Mucosa of rectum (tissue), 2 donors: ENCODE results near the gene MED27.

ENCODE experiments used
- H3K27ac ChIP-seq, 2 donors: one replicate each; pipeline ENCODE4 v1.7.0; 2013; ENCODE audit warnings: inconsistent platforms in 2 of 2, low read depth in 2 of 2, low read length in 2 of 2
- H3K27me3 ChIP-seq, 2 donors: one replicate each; pipeline ENCODE4 v1.7.0; 2013; ENCODE audit warnings: low read length in 2 of 2; ENCODE audit not compliant: control insufficient read depth in 2 of 2, insufficient read depth in 2 of 2
- H3K36me3 ChIP-seq, 2 donors: one replicate each; pipeline ENCODE4 v1.7.0; 2013; ENCODE audit warnings: low read length in 2 of 2; ENCODE audit not compliant: control insufficient read depth in 2 of 2, insufficient read depth in 2 of 2
- H3K4me1 ChIP-seq, 2 donors: one replicate each; pipeline ENCODE4 v1.7.0; 2013; ENCODE audit warnings: low read length in 2 of 2, mild to moderate bottlenecking in 1 of 2; ENCODE audit not compliant: control insufficient read depth in 2 of 2, insufficient read depth in 2 of 2
- H3K4me3 ChIP-seq, 2 donors: one replicate each; pipeline ENCODE4 v1.7.0; 2013; ENCODE audit warnings: low read length in 2 of 2
- H3K9ac ChIP-seq, 2 donors: one replicate each; pipeline ENCODE4 v1.7.0; 2013; ENCODE audit warnings: low read length in 2 of 2, low read depth in 1 of 2, mild to moderate bottlenecking in 1 of 2
- H3K9me3 ChIP-seq, 2 donors: one replicate each; pipeline ENCODE4 v1.7.0; 2013; ENCODE audit warnings: low read length in 2 of 2; ENCODE audit not compliant: control insufficient read depth in 2 of 2
- donor health status: healthy.
- donor health status: Normal muscosa, but diverticular disease.

Gene MED27

DNA sequence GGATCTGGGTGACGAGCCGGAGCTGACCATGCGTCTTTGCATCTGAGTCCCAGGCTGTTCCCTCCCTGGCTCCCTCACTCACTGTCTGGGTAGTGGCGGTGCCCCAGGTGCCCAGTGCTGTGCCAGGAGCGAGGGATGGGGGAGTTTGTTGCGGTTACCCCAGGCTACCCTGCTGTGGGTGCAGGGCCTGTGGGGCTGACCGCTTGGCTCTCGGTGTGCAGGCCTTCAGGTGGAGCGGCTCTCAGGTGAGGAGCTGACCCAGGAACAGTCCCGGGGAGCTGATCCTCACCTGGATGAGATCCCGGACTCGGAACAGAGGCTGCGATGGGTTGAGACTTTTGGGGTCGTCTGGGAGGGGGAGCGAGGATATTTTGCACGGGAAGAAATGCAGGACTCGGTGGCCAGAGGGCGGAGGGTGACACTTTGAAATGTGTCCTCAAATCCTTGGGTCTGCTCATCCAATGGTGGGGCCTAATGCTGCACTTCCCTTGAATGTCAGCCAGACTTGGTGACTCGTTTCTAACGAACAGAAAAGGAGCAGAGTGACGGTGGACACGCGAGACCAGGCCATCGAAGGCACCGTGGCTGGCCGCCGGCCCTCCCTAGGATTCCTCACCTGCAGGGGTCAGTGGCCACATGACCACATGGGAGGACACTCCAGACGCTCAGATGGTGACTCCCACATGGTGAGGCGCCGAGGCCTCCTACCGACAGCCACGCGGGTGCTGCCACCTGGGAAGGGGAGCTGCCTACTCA lies 235.5 kb downstream of the MED27 start:
- no peaks in the 10 kb centered on the region for H3K36me3 ChIP-seq
- H3K9me3 ChIP-seq: no peaks in the 10 kb centered on the region
- no peaks in the 10 kb centered on the region for H3K27me3 ChIP-seq
- H3K4me1 ChIP-seq: peaks cover 0 to 5% of the 10 kb centered on the region in 2 donors
- H3K9ac ChIP-seq: no peak overlapping the region
- no peak overlapping the region for H3K4me3 ChIP-seq
- no peak overlapping the region for H3K27ac ChIP-seq

GRCh38 chr9:131841765-131842318 lies 237.8 kb downstream of the MED27 start:
- no peak overlapping the region for H3K27ac ChIP-seq
- no peaks in the 10 kb centered on the region for H3K9me3 ChIP-seq
- H3K4me1 ChIP-seq: peaks cover 0 to 5% of the 10 kb centered on the region in 2 donors
- H3K36me3 ChIP-seq: no peaks in the 10 kb centered on the region
- H3K27me3 ChIP-seq: no peaks in the 10 kb centered on the region
- no peak overlapping the region for H3K9ac ChIP-seq
- no peak overlapping the region for H3K4me3 ChIP-seq

DNA sequence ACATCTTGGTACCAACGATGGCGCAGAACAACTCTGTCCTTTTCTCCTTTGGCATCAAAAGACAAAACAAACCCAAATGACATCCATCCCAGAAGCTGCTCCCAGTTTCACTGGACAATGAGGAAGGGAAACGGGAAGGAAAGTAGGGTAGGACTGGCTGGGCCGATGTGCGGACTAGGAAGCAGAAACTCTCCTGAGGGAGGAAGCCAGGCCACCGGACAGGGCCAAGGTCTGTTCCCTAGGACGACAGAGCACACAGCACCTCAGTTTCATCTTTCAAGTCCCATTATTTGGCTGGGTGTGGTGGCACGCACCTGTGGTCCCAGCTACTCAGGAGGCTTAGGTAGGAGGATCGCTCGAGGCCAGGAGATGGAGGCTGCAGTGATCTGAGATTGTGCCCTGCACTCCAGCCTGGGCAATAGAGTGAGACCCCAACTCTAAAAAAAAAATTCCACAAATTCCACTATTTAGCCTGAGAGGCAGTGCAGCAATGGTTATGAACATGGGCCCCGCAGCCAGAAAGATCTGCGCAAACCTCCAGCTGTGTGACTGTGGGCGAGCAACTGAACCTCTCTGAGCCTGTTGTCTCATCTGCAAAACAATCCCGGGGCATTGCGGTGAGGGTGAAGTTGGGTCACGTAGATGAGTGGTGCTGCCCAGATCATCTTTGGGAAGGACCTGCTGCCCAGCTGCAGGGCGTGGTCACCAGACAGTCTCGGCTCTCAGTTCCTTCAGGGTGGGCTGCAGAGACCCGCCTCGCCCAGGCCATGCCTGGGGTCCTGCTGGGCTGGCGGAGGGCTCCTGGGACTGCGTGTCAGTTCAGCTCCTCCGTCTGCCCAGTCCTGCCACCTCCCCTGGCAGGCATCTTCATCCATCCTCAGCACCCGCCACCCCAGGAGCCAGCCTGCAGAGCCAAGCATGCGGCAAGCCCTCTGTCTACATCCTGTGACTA lies 238.6 kb downstream of the MED27 start:
- Histone ChIP-seq H3K27me3 (no peaks in the 10 kb centered on the region), H3K27ac (peak overlapping the region in 1 of 2 donors; percentile 1), H3K4me3 (no peak overlapping the region)

GRCh38 chr9:131840220-131840619 lies 239.4 kb downstream of the MED27 start:
- Histone ChIP-seq H3K27me3 (no peaks in the 10 kb centered on the region), H3K9me3 (no peaks in the 10 kb centered on the region), H3K4me3 (no peak overlapping the region), H3K36me3 (no peaks in the 10 kb centered on the region), H3K27ac (peak overlapping the region; percentile 1 to 43), H3K4me1 (peaks cover 0 to 5% of the 10 kb centered on the region in 2 donors), H3K9ac (no peak overlapping the region)

More for the DNA sequence above, 238.6 kb downstream of the MED27 start:
- no peak overlapping the region for H3K9ac ChIP-seq
- H3K9me3 ChIP-seq: no peaks in the 10 kb centered on the region
- H3K4me1 ChIP-seq: peaks cover 0 to 5% of the 10 kb centered on the region in 2 donors
- H3K36me3 ChIP-seq: no peaks in the 10 kb centered on the region

DNA sequence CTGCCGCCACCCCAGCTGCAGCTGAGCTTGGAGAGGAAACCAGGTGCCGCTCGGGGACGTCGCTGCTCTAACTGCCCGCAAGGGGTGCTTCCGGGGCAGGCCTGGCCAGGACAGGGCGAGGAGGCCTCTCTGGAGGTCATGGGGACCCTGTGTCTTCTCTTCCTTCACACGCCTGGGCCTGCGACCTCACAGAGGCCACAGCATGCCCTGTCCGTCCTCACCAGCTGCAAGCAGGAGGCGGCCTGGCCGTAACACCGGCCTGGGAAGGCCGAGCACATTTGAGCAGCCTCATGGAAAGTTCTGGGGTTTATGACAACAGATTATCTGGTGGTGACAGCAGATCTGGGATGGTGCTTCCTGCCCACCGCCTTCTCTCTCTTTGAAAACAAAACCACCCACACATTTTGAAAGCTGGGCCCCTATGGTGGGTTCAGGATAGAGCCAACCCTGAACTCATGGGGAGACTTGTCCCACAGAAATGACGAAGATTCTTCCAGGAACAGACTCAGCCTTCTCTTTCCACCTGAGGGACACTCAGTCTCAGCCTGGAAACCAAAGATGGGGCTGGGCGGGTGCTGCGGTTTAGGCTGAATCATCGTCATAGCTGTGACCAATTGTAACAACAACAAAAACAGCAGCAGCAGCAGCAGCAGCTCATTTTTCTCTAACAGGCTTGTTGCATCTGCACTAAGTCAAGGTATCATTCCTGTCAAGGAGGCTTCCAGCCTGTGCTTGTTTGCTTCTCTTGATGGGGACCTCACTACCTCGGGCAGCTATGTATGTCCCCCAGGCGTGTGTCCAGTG lies 240.2 kb downstream of the MED27 start:
- peak overlapping the region; percentile 48 to 54 for H3K27ac ChIP-seq
- H3K4me1 ChIP-seq: peaks cover 0 to 5% of the 10 kb centered on the region in 2 donors
- no peaks in the 10 kb centered on the region for H3K9me3 ChIP-seq
- H3K36me3 ChIP-seq: no peaks in the 10 kb centered on the region
- no peak overlapping the region for H3K4me3 ChIP-seq
- H3K27me3 ChIP-seq: no peaks in the 10 kb centered on the region
- no peak overlapping the region for H3K9ac ChIP-seq

GRCh38 chr9:131838530-131839280 lies 241.0 kb downstream of the MED27 start:
- Histone ChIP-seq H3K9me3 (peaks cover 0 to 5% of the 10 kb centered on the region in 2 donors), H3K9ac (no peak overlapping the region), H3K27ac (peak overlapping the region; percentile 48 to 54), H3K36me3 (no peaks in the 10 kb centered on the region), H3K4me1 (peaks cover 0 to 5% of the 10 kb centered on the region in 2 donors), H3K27me3 (no peaks in the 10 kb centered on the region), H3K4me3 (no peak overlapping the region)

DNA sequence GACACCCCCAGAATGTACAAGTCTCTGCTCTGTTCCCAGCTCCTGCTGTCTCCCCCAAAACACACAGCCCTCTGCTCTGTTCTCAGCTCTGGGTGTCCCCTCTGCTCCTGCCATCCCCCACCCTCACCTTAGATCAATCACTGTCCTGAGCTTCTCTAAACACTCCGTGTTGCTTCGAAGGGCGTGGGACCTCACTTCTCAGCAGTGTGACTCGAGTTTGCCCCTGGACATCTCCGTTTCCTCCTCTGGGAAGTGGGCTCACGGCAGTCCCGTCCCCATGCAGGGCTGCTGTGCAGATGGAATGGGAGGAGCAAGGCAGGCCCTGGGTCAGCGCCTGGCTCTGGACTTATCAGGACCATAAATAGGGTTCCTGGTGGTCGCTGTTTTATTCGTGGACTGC lies 241.8 kb downstream of the MED27 start:
- peaks cover 0 to 5% of the 10 kb centered on the region in 2 donors for H3K4me1 ChIP-seq
- H3K36me3 ChIP-seq: no peaks in the 10 kb centered on the region

DNA sequence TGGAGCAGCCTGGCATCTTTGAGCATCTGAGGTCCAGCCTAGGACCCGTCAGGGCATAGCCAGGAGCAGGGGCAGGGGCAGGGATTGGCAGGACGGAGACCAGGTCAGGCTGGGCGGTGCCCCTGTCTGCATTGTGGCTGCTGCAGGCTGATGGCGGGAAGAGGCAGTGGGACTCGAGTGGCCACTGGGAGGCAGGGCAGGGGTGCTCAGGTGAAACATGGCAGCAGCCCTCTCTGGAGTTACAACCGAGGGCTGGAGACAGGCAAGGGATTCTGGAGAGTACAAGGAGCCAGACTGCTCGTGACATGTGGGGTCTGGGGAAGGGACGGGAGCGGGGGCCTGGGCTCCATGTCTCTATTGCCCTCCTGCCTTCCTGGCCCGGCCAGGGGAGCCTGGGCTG lies 242.4 kb downstream of the MED27 start:
- H3K4me3 ChIP-seq: no peak overlapping the region
- H3K27ac ChIP-seq: no peak overlapping the region
- no peaks in the 10 kb centered on the region for H3K27me3 ChIP-seq
- peaks cover 0 to 5% of the 10 kb centered on the region in 2 donors for H3K9me3 ChIP-seq
- no peaks in the 10 kb centered on the region for H3K36me3 ChIP-seq
- no peak overlapping the region for H3K9ac ChIP-seq
- H3K4me1 ChIP-seq: peaks cover 0 to 5% of the 10 kb centered on the region in 2 donors

More for the DNA sequence above, 241.8 kb downstream of the MED27 start:
- H3K4me3 ChIP-seq: no peak overlapping the region
- peaks cover 0 to 5% of the 10 kb centered on the region in 2 donors for H3K9me3 ChIP-seq
- no peak overlapping the region for H3K27ac ChIP-seq
- H3K27me3 ChIP-seq: no peaks in the 10 kb centered on the region
- H3K9ac ChIP-seq: no peak overlapping the region
